Activated T-cell treated with anti-CD3 and anti-CD28 coated beads, Interleukin-2, amount 50 U/mL, for 72 hours (primary cell): ENCODE data around the gene ZNF407. TPM values are rescaled to one million over a fixed set of nuclear protein-coding genes. Genes with fewer than 3 reads are reported as not detected.
A peak's percentile ranks its signal among the peaks of the same experiment; 100 is the strongest.

ENCODE experiments used
- ATAC-seq, 2 donors: fragments of 150-1000 bp; cut with Tn5 transposase; replicated peaks in 1 of 2; 2 replicates each; pipeline ENCODE4 v1.10.0; 2021; ENCODE audit warnings: moderate library complexity in 2 of 2, mild to moderate bottlenecking in 1 of 2
- DNase-seq, 2 donors: peaks; one replicate each; pipeline ENCODE4 v3.0.0; 2021 to 2022; ENCODE audit warnings: mixed read lengths in 1 of 2
- H3K27ac Mint-ChIP-seq: one replicate; pipeline ENCODE4 v1.8.0; 2022; ENCODE audit warnings: mild to moderate bottlenecking, moderate library complexity, mixed read lengths
- H3K27me3 Mint-ChIP-seq: one replicate; pipeline ENCODE4 v1.8.0; 2022; ENCODE audit warnings: low read depth, mixed read lengths
- H3K36me3 Mint-ChIP-seq, 2 donors: one replicate each; pipeline ENCODE4 v1.8.0; 2022; ENCODE audit warnings: mixed read lengths in 2 of 2, mild to moderate bottlenecking in 1 of 2; ENCODE audit not compliant: insufficient read depth in 2 of 2
- H3K4me1 Mint-ChIP-seq: one replicate; pipeline ENCODE4 v1.8.0; 2022; ENCODE audit warnings: low read depth, mixed read lengths
- H3K4me3 Mint-ChIP-seq, 2 donors: one replicate each; pipeline ENCODE4 v1.8.0; 2022; ENCODE audit warnings: mild to moderate bottlenecking in 2 of 2, mixed read lengths in 2 of 2, moderate library complexity in 2 of 2
- H3K9me3 Mint-ChIP-seq, 2 donors: one replicate each; pipeline ENCODE4 v1.8.0; 2022; ENCODE audit warnings: mixed read lengths in 2 of 2
- total RNA-seq, 2 donors: library from RNA; stranded (reverse); gene quantifications; one replicate each; pipeline ENCODE4 v1.2.3, GENCODE V29; 2022

The ZNF407 gene
- total RNA-seq, 2 donors from 2014 or later = 11.9 to 13.0 TPM

DNA sequence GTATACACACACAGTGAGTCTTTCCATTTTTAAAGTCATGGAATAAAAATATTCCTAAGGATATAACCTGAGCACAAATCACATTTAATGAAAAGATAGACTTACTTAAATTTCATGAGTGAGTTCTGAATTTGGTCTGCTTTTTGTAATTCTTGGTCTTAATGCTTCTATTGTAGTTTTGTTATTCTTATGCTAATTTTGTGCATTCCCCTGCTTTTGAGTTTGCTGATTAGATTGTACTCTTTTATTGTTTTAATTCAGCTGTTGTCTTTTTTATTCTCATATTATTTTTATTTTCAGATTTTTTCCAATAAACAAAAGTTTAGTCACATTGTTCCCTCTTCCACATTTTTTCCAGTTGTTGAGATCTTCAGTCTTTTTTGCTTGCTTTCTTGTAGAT, 202.4 kb downstream of the ZNF407 start:
- H3K36me3 Mint-ChIP-seq = no peaks in the 10 kb centered on the region
- no peaks in the 10 kb centered on the region for H3K9me3 Mint-ChIP-seq
- ATAC-seq = no peak
- H3K4me1 Mint-ChIP-seq = peaks cover 19% of the 10 kb centered on the region
- DNase-seq = no peak
- H3K27ac Mint-ChIP-seq = no peak overlapping the region
- H3K4me3 Mint-ChIP-seq = no peak overlapping the region
- no peaks in the 10 kb centered on the region for H3K27me3 Mint-ChIP-seq

DNA sequence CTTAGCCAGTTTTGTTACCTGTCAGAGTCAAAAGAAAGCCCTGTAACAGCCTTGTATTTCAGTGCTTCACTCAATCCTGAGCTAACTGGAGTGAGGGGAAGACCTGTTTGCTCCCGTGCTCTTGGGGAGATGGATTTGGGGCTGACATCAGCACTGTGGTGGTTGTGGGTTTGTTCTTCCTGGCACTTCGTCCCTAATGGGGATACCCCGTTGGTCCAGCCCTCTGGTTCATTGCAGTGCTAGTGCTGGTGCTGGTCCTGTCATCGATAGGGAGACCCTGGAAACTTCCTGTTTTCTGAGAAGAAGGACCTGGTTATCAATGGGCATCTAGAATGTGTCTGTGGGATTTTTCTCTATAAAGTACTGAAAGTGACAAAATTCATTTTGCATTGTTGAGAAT, 205.4 kb downstream of the ZNF407 start:
- Mint-ChIP-seq H3K27ac (no peak overlapping the region), H3K4me1 (peaks cover 18% of the 10 kb centered on the region), H3K36me3 (peaks cover 0 to 3% of the 10 kb centered on the region in 2 donors), H3K27me3 (no peaks in the 10 kb centered on the region), H3K4me3 (no peak overlapping the region), H3K9me3 (no peaks in the 10 kb centered on the region)
- ATAC-seq = no peak
- DNase-seq = no peak

DNA sequence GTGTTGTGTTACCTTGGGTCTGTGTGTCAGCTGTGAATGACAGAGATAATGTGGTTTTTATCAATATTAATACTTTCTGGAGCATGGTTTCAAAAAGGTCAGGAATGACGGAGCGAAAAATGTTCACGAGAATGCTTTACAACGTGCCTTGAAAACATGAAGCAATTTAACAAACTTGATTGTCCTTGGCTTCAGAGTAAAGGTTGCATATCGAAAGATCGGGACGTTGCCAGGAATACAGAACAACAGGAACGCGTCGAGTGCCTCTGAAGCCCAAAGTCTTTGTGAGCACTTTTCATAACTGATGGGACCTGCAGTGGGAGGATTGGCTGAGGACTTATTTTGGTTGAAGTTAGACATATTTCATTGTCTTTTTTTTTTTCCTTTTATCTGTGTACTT, 206.1 kb downstream of the ZNF407 start:
- ATAC-seq (no peak), DNase-seq (no peak)
- no peaks in the 10 kb centered on the region for H3K9me3 Mint-ChIP-seq
- peaks cover 14% of the 10 kb centered on the region for H3K4me1 Mint-ChIP-seq
- peaks cover 0 to 3% of the 10 kb centered on the region in 2 donors for H3K36me3 Mint-ChIP-seq
- no peaks in the 10 kb centered on the region for H3K27me3 Mint-ChIP-seq
- H3K27ac Mint-ChIP-seq = no peak overlapping the region
- no peak overlapping the region for H3K4me3 Mint-ChIP-seq

DNA sequence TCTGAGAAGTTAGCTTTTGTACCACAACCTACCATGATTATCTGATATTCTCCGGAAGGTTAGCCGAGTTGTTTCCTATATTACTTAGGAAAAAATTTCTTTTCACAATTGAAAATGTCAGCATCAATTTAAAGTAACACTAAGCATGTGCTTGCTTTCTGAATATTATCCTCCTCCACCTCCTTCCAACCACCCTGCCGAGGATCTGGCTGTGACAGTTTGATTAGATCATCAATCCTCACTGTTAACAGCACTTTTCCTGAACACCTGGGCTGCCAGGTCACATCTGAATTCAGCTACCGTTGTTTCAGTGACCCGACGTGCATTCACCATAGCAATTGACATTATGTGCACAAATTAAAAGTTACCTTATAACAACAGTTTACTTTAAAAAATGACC, 207.0 kb downstream of the ZNF407 start:
- no peaks in the 10 kb centered on the region for H3K27me3 Mint-ChIP-seq
- ATAC-seq = no peak
- DNase-seq = no peak
- no peak overlapping the region for H3K4me3 Mint-ChIP-seq
- peaks cover 0 to 3% of the 10 kb centered on the region in 2 donors for H3K36me3 Mint-ChIP-seq
- H3K9me3 Mint-ChIP-seq = no peaks in the 10 kb centered on the region
- H3K4me1 Mint-ChIP-seq = peaks cover 14% of the 10 kb centered on the region
- no peak overlapping the region for H3K27ac Mint-ChIP-seq

DNA sequence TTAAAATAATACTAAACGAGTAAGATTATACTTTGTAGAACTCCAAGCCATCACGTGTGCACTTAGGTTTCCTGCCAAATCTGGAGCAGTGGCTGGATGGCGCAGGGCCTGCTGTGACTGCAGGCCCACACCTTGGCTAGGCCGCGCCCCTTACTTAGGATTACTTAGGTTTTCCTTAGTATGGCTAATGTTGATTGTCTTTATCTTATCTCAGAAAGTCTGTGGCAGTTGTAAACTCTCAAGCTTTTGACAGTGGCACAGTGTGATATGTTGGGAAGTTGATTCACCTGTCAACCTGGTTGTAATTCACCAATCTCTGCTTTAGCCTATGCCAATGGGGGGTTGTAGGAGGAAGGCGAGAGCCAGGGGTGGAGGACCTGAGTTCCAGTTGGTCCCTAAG, 208.4 kb downstream of the ZNF407 start:
- Mint-ChIP-seq H3K36me3 (peaks cover 0 to 3% of the 10 kb centered on the region in 2 donors), H3K4me3 (no peak overlapping the region), H3K9me3 (no peaks in the 10 kb centered on the region), H3K4me1 (peaks cover 14% of the 10 kb centered on the region), H3K27me3 (no peaks in the 10 kb centered on the region), H3K27ac (no peak overlapping the region)
- ATAC-seq = no peak
- no peak for DNase-seq

DNA sequence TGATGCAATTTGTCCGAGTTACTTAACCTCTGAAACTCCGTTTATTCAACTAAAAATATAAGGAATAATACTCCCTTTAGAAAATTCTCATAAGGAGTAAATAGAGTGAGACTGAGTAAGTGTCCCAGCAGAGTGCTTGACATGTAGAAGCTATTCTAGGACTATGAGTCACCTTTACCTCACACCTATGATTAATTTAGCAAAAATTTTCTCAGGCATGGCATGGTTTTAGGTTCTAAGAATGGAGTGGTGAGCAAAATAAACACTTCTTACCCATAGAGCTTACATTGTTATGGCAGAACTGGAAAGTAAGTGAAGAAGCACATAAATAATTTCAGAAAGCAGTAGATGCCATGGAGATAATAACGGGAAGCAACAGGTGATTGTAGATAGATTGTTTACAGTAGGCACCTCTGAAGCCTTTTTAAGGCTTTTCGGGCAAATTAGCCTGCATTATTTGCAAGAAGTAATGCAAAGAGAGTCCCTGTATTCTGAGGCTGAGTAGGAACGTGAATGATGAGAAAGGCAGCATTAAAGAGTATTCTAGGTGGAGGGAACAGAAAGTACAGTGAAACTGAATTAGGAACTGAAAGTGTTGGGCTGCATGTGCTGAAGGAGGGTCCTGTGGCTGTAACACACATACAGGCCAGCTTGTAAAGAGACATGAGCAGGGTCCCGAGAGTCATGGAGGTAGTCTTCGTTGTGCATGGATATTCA, 209.2 kb downstream of the ZNF407 start:
- Mint-ChIP-seq H3K4me3 (peak overlapping the region in 1 of 2 donors; percentile 10), H3K36me3 (peaks cover 0 to 3% of the 10 kb centered on the region in 2 donors), H3K27me3 (no peaks in the 10 kb centered on the region), H3K4me1 (peaks cover 14% of the 10 kb centered on the region), H3K27ac (peak overlapping the region; percentile 67), H3K9me3 (no peaks in the 10 kb centered on the region)
- no peak for DNase-seq
- ATAC-seq = peak; percentile 93 to 98

DNA sequence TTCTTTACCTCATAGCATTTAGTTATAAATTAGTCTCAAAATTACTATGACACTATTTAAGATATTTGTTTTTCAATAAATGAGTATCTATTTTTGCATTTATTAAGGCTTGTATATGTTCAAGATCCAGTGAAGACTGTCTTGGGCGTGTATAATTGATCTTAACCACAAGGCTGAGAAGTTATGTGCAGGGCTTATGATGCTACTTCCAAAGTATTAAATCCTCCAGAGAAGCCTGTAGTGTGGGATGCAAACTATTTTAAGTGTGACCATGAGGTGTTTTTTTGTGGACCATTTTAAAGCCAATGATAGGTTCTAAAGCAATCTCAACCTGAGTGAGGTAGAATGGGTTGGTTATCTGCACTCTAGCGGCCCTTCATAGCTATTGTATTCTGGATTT, 219.9 kb downstream of the ZNF407 start:
- ATAC-seq = no peak
- Mint-ChIP-seq H3K9me3 (peaks cover 0 to 3% of the 10 kb centered on the region in 2 donors), H3K27me3 (no peaks in the 10 kb centered on the region), H3K4me1 (peaks cover 3% of the 10 kb centered on the region), H3K27ac (no peak overlapping the region), H3K4me3 (no peak overlapping the region), H3K36me3 (peaks cover 3 to 4% of the 10 kb centered on the region in 2 donors)
- DNase-seq = no peak

DNA sequence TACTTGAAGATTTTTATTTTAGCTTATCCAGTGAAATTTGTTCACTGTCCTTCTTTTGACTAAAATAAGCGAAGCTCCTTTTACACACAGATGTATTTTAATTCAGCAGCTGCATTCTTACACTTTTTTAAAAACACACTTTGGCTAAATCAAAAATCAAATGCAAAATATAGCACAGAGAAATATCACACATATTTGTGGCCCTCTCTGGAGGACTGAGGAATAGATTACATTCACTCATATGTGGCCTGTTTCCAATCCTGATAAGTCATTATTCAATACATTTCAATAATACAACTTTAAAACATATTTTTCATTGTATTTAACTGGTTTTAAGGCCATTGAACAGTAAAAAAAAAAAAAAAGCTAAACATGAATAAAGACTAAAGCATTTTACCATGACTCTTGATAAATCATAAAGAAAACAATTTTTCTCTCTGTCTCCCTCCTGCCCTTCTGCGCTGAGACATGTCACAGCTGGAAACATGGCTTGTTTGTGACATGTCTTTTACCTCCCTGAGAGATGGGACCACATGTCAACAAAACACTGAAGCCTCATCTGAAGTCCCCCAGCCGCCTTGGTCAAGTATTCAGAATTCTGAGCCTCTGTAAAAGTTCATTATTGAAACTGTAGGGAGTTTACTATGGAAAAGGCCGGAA, 221.0 kb downstream of the ZNF407 start:
- Mint-ChIP-seq H3K9me3 (peaks cover 0 to 3% of the 10 kb centered on the region in 2 donors), H3K4me1 (no peaks in the 10 kb centered on the region), H3K4me3 (no peak overlapping the region), H3K27me3 (no peaks in the 10 kb centered on the region), H3K36me3 (peaks cover 4 to 5% of the 10 kb centered on the region in 2 donors), H3K27ac (no peak overlapping the region)
- no peak for ATAC-seq
- DNase-seq = no peak

DNA sequence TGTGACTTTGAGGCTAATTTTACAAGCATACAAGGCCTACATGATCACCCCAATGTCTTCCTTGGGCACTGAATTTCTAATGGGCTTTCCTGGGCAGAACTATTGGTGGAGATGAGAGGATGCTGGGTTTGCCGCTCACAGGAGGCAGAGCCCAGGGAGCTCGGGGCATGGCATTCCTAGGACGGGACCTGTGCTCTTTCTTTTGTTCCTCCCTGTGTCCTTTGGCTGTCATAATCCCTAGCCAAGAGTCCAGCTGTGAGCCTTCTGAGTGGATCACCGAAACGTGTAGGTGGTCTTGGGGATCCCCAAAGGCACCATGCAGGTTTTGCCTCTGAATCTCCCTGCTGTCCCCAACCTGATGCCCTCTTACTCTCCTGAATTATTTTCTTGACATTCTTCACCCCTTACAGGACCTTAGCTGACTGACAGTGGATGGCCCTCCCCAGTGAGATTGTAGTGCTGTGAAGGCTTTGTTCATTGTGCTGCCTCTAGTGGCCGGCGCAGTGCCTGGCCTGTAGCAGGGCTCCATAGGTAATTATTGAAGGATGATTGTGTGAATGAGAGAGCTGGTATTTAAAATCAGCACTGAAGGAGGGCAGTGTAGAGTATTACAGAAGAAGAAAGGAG, 221.9 kb downstream of the ZNF407 start:
- peaks cover 0 to 3% of the 10 kb centered on the region in 2 donors for H3K9me3 Mint-ChIP-seq
- H3K4me3 Mint-ChIP-seq = no peak overlapping the region
- H3K27me3 Mint-ChIP-seq = no peaks in the 10 kb centered on the region
- no peak for ATAC-seq
- peaks cover 4 to 5% of the 10 kb centered on the region in 2 donors for H3K36me3 Mint-ChIP-seq
- H3K4me1 Mint-ChIP-seq = no peaks in the 10 kb centered on the region
- no peak overlapping the region for H3K27ac Mint-ChIP-seq
- no peak for DNase-seq

DNA sequence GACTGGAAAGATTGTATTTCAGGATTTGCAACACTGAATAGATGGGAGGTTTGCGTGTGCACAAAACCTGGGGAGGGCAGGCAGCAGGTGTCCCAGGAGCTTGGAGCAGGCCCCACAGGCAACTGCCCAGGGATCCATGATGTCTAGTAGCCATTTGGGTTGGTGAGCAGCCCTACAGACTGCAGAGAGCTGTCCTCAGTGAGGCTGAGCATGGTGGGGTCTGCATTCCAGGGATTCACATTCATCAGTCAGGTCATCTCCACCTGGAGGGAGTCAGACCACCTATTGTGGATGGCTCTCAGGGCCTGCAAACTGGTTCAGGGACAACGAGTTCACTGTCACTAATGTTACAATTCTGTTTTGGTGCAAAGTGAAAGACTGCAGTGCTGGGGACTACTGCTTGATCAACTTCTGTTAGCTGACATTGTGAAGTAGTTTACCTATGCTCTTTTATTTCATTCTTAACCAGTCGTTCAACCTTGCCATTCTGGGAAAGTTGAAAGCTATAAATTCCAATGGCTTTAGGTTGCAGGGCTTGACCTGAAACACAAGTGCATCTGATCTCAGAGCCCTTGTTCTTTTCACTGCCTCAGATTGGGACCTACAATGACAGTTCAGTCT, 222.6 kb downstream of the ZNF407 start:
- peaks cover 4 to 5% of the 10 kb centered on the region in 2 donors for H3K36me3 Mint-ChIP-seq
- H3K27me3 Mint-ChIP-seq = no peaks in the 10 kb centered on the region
- ATAC-seq = no peak
- H3K4me1 Mint-ChIP-seq = no peaks in the 10 kb centered on the region
- H3K9me3 Mint-ChIP-seq = peaks cover 0 to 3% of the 10 kb centered on the region in 2 donors
- H3K4me3 Mint-ChIP-seq = no peak overlapping the region
- H3K27ac Mint-ChIP-seq = no peak overlapping the region
- no peak for DNase-seq

DNA sequence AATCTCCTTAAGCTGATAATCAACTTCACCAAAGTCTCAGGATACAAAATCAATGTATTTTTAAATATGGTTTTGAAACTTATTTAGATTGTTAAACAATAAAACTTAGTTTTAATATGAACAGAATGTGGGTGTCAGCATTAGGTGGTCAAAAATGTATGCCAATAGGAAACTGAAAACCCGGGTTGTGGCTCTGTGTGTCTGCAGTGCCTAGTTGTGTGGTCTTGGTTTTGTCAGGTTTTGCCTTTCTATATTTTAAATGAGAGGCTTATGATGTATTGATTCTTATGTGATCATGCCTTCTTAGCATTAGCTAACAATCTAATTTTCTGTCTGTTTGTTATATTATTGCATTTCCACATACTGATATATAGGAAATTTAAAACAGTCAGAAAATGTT, 227.8 kb downstream of the ZNF407 start:
- DNase-seq (no peak), ATAC-seq (no peak)
- peaks cover 4 to 5% of the 10 kb centered on the region in 2 donors for H3K36me3 Mint-ChIP-seq
- H3K9me3 Mint-ChIP-seq = peaks cover 0 to 3% of the 10 kb centered on the region in 2 donors
- H3K4me1 Mint-ChIP-seq = no peaks in the 10 kb centered on the region
- no peaks in the 10 kb centered on the region for H3K27me3 Mint-ChIP-seq
- no peak overlapping the region for H3K4me3 Mint-ChIP-seq
- no peak overlapping the region for H3K27ac Mint-ChIP-seq

DNA sequence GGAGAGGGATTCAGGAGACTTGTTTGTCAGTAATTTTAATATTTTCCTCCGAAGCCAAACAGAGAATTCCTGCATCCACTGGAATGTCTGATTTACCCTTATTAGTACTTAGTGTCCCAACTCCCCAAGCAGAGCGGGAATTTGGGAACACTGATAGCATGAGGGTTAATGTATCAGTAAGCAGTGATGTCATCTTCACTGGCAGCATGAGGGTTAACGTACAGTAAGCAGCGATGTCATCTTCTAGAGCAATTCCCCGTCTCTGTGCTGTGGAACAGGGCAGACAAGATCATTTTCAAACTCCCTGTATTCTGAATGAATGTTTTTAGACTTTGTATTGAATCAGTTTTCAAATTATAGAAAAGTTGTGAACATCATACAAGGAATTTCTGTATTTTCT, 228.9 kb downstream of the ZNF407 start:
- DNase-seq = no peak
- peaks cover 0 to 2% of the 10 kb centered on the region in 2 donors for H3K36me3 Mint-ChIP-seq

DNA sequence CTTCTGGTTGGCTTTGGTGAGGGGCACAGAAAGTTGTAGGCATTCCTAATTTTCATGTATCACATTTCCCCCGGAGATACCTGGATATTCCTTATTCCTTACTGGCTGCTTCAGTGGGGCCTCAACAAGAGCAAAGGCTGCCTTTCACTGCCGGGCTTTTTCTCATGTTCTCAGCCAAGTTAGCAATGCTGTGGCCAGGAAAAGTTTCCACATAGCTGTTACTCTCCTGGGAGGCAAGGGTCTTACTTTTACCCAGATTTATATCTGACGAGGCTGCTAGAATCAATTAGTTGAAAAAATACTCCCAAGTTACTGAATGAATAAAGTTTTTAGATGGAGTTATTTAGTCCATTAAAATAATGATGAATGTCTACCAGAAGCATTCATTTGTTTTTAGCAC, 230.5 kb downstream of the ZNF407 start:
- no peak for ATAC-seq
- H3K27me3 Mint-ChIP-seq = no peaks in the 10 kb centered on the region
- H3K27ac Mint-ChIP-seq = no peak overlapping the region
- H3K4me3 Mint-ChIP-seq = no peak overlapping the region
- no peak for DNase-seq
- no peaks in the 10 kb centered on the region for H3K9me3 Mint-ChIP-seq
- peaks cover 0 to 2% of the 10 kb centered on the region in 2 donors for H3K36me3 Mint-ChIP-seq
- H3K4me1 Mint-ChIP-seq = peaks cover 8% of the 10 kb centered on the region

More for the DNA sequence above, 228.9 kb downstream of the ZNF407 start:
- Mint-ChIP-seq H3K9me3 (no peaks in the 10 kb centered on the region), H3K27me3 (no peaks in the 10 kb centered on the region), H3K4me1 (peaks cover 2% of the 10 kb centered on the region), H3K27ac (no peak overlapping the region), H3K4me3 (no peak overlapping the region)
- no peak for ATAC-seq
